GM21526 (cell line): Measurements from ENCODE around the gene C1QTNF2.

Experiments
- ATAC-seq: cut with Tn5 transposase; IDR thresholded peaks from one replicate; pipeline ENCODE4 v1.9.1; 2021; ENCODE audit warnings: moderate library complexity; ENCODE audit not compliant: unreplicated experiment, low FRiP score

C1QTNF2 gene

GRCh38 chr5:160369990-160370712, at the start of gene C1QTNF2:
Gene C1QTNF2 (minus strand): TSS chr5:160370626. CDS start chr5:160355011, 15,615 bp downstream.
- no peak for ATAC-seq

- ATAC-seq, result no peak
Observed at GRCh38 chr5:160420331-160420610, 49.8 kb upstream of the C1QTNF2 start.

GRCh38 chr5:160419458-160420330, 49.3 kb upstream of the C1QTNF2 start:
- ATAC-seq, result peak; percentile 34

GRCh38 chr5:160418561-160419457, 48.4 kb upstream of the C1QTNF2 start, which contains the start of gene SLU7:
Gene SLU7 (minus strand): TSS chr5:160419081. CDS start chr5:160415294, 3,787 bp downstream.
- peak; percentile 78 for ATAC-seq

GRCh38 chr5:160399402-160400353, 29.3 kb upstream of the C1QTNF2 start, which contains the start of gene FAM200C:
Gene FAM200C (minus strand): TSS chr5:160400054. CDS start chr5:160395490, 4,564 bp downstream.
- ATAC-seq, result peak; percentile 78

GRCh38 chr5:160398806-160399205, 28.4 kb upstream of the C1QTNF2 start:
- no peak for ATAC-seq

- ATAC-seq, result no peak
Observed at GRCh38 chr5:160397492-160397891, 27.1 kb upstream of the C1QTNF2 start.

GRCh38 chr5:160395111-160395510, 24.7 kb upstream of the C1QTNF2 start:
- ATAC-seq, result no peak

- no peak for ATAC-seq
Observed at GRCh38 chr5:160390787-160391696, 20.6 kb upstream of the C1QTNF2 start.

- no peak for ATAC-seq
Observed at GRCh38 chr5:160387445-160387844, 17.0 kb upstream of the C1QTNF2 start.

GRCh38 chr5:160385496-160385895, 15.1 kb upstream of the C1QTNF2 start:
- no peak for ATAC-seq

- ATAC-seq, result no peak
Observed at GRCh38 chr5:160384681-160385080, 14.3 kb upstream of the C1QTNF2 start.

- ATAC-seq, result no peak
Observed at GRCh38 chr5:160382346-160382745, 11.9 kb upstream of the C1QTNF2 start.

GRCh38 chr5:160380041-160380440, 9.6 kb upstream of the C1QTNF2 start:
- ATAC-seq, result no peak

- ATAC-seq, result no peak
Observed at GRCh38 chr5:160379511-160379910, 9.1 kb upstream of the C1QTNF2 start.

GRCh38 chr5:160378330-160378729, 7.9 kb upstream of the C1QTNF2 start:
- no peak for ATAC-seq

GRCh38 chr5:160377651-160378050, 7.2 kb upstream of the C1QTNF2 start:
- ATAC-seq, result no peak

- ATAC-seq, result no peak
Observed at GRCh38 chr5:160376416-160376815, 6.0 kb upstream of the C1QTNF2 start.
